Endothelial cell of umbilical vein (primary cell): ENCODE data around the gene LMO7. TPM values are rescaled to one million over a fixed set of nuclear protein-coding genes. Genes with fewer than 3 reads are reported as not detected.

ENCODE experiments used
- BruUV-seq: library from RNA; stranded (reverse); fragments of 400-500 nt; replicated peaks from 2 replicates; lab custom pipeline; 2021; lab: Mats Ljungman, UMichigan
- CTCF ChIA-PET: fragments of 300-600, 350-600 bp; sonication (Branson Sonifier 250); formaldehyde crosslinking; loops from one replicate; lab custom pipeline; 2021; ENCODE audit warnings: antibody characterized with exemption, inconsistent platforms; lab: Charles Lee
- POLR2A ChIA-PET: fragments of 300-600, 350-600 bp; sonication (Branson Sonifier 250); formaldehyde crosslinking; loops from one replicate; lab custom pipeline; 2021; ENCODE audit warnings: antibody characterized with exemption, inconsistent platforms; lab: Charles Lee
- DNase-seq: peaks from one replicate; pipeline ENCODE4 v3.0.0-alpha.2; 2011; ENCODE audit warnings: low read depth, low spot score
- FAIRE-seq: peaks from 2 replicates; lab custom pipeline; 2011; peaks lifted over from hg19 to GRCh38; lab: Jason Lieb, UNC
- H2AFZ ChIP-seq: 2 replicates; pipeline ENCODE4 v1.6.0; 2012; ENCODE audit warnings: low read depth, low read length, control low read depth, inconsistent platforms
- H3K27ac ChIP-seq: 2 replicates; pipeline ENCODE4 v1.5.1; 2011; ENCODE audit warnings: low read depth, mild to moderate bottlenecking, control low read depth, low read length, moderate library complexity; ENCODE audit not compliant: insufficient read depth
- H3K27me3 ChIP-seq, 2 experiments: 2 replicates each; pipeline versions ENCODE4 v1.6.0 to v1.6.1; 2011; ENCODE audit warnings: low read length in 2 of 2, mixed read lengths in 1 of 2; ENCODE audit not compliant: control insufficient read depth in 2 of 2, insufficient read depth in 2 of 2
- H3K36me3 ChIP-seq, 2 experiments: 2 replicates in 1 of 2; 3 replicates in 1 of 2; pipeline ENCODE4 v1.5.1; 2011; ENCODE audit warnings: low read length in 2 of 2, mild to moderate bottlenecking in 1 of 2, moderate library complexity in 1 of 2; ENCODE audit not compliant: control insufficient read depth in 2 of 2, insufficient read depth in 2 of 2; ENCODE audit errors: extremely low read depth in 1 of 2
- H3K4me1 ChIP-seq: 3 replicates; pipeline ENCODE4 v1.5.1; 2011; ENCODE audit warnings: mild to moderate bottlenecking, low read length; ENCODE audit not compliant: control insufficient read depth, insufficient read depth; ENCODE audit errors: extremely low read depth
- H3K4me2 ChIP-seq: 2 replicates; pipeline ENCODE4 v1.6.1; 2011; ENCODE audit warnings: low read length, control low read depth, mixed read lengths; ENCODE audit not compliant: insufficient read depth
- H3K4me3 ChIP-seq, 3 experiments: fragments of 200-600 bp in 1 of 3; sonication (generic), shearing (Covaris generic) in 1 of 3; replicated peaks in 1 of 3; 2 replicates each; pipeline ENCODE4 v1.5.1; 2011 to 2016; ENCODE audit warnings: control low read depth in 3 of 3, low read length in 3 of 3, mild to moderate bottlenecking in 2 of 3, inconsistent platforms in 1 of 3, low read depth in 1 of 3, moderate library complexity in 1 of 3; ENCODE audit not compliant: insufficient read depth in 1 of 3
- H3K79me2 ChIP-seq: 2 replicates; pipeline ENCODE4 v1.6.0; 2012; ENCODE audit warnings: low read length, inconsistent platforms; ENCODE audit not compliant: control insufficient read depth, insufficient read depth
- H3K9ac ChIP-seq: replicated peaks from 2 replicates; pipeline ENCODE3; 2011; ENCODE audit warnings: low read length, control low read depth; ENCODE audit not compliant: insufficient read depth; ENCODE audit errors: extremely low read depth
- H3K9me1 ChIP-seq: replicated peaks from 3 replicates; pipeline ENCODE4 v1.6.0; 2011; ENCODE audit warnings: mild to moderate bottlenecking, low read length; ENCODE audit not compliant: control insufficient read depth, insufficient read depth; ENCODE audit errors: extremely low read depth
- H3K9me3 ChIP-seq: replicated peaks from 2 replicates; pipeline ENCODE4 v1.5.1; 2012; ENCODE audit warnings: low read length, inconsistent platforms; ENCODE audit not compliant: control insufficient read depth, insufficient read depth
- H4K20me1 ChIP-seq: replicated peaks from 2 replicates; pipeline ENCODE3; 2011; ENCODE audit warnings: mild to moderate bottlenecking, low read length; ENCODE audit not compliant: control insufficient read depth, insufficient read depth; ENCODE audit errors: extremely low read depth
- EZH2 ChIP-seq: IDR thresholded peaks from 2 replicates; pipeline ENCODE4 v1.6.1; 2012; ENCODE audit warnings: borderline replicate concordance, low read depth, mild to moderate bottlenecking, moderate library complexity, low read length, inconsistent platforms; ENCODE audit not compliant: severe bottlenecking
- FOS ChIP-seq: IDR thresholded peaks from 2 replicates; pipeline ENCODE4 v1.6.1; 2011; ENCODE audit warnings: mild to moderate bottlenecking, low read length, moderate library complexity, borderline replicate concordance; ENCODE audit not compliant: insufficient read depth
- GATA2 ChIP-seq: IDR thresholded peaks from 2 replicates; pipeline ENCODE4 v1.7.0; 2011; ENCODE audit warnings: low read depth, mild to moderate bottlenecking, moderate library complexity, mixed read lengths, low read length; ENCODE audit not compliant: insufficient read length, insufficient read depth
- JUN ChIP-seq: IDR thresholded peaks from 2 replicates; pipeline ENCODE4 v1.6.1; 2011; ENCODE audit warnings: borderline replicate concordance, low read depth; ENCODE audit not compliant: insufficient read length, insufficient read depth
- MYC ChIP-seq: IDR thresholded peaks from one replicate; pipeline ENCODE4 v1.6.1; 2011; ENCODE audit warnings: mild to moderate bottlenecking, low read depth, low read length
- POLR2A ChIP-seq: IDR thresholded peaks from 2 replicates; pipeline ENCODE4 v1.6.1; 2012; ENCODE audit warnings: low read depth, mild to moderate bottlenecking, control low read depth, low read length
- POLR2AphosphoS5 ChIP-seq: IDR thresholded peaks from 2 replicates; pipeline ENCODE4 v1.6.1; 2012; ENCODE audit warnings: low read depth, mild to moderate bottlenecking, control low read depth, low read length, moderate library complexity; ENCODE audit not compliant: insufficient read depth
- dilution Hi-C: fragments of 300-500 bp; cut with MboI; formaldehyde crosslinking; loops from one replicate; pipeline ENCODE4 v1.15.0; 2019; ENCODE audit warnings: low sequenced_read_pairs; ENCODE audit not compliant: extremely low pct_ligation_motif_present
- intact Hi-C: fragments of 100-400 bp; cut with micrococcal nuclease; formaldehyde crosslinking; loops from one replicate; pipeline ENCODE4 v1.10.0; 2022
- polyA plus RNA-seq, 4 experiments: library from polyadenylated mRNA; depleted of rRNA in 3 of 4; stranded (reverse) in 3 of 4; unstranded in 1 of 4; fragments of >200 nt; gene quantifications; 2 replicates each; pipeline versions ENCODE4 v1.2.1 to v1.2.3, GENCODE V29; 2011 to 2012; ENCODE audit warnings: missing spikeins in 1 of 4
- total RNA-seq: library from RNA; stranded (reverse); gene quantifications from 2 replicates; pipeline ENCODE4 v1.2.3, GENCODE V29; 2021
- TF ChIP-seq, protein P1 (sequence below), 2 donors: IDR thresholded peaks; 1 replicate in 1 of 2; 2 replicates in 1 of 2; pipeline ENCODE4 v1.5.1; 2011; ENCODE audit warnings: low read length in 2 of 2, mild to moderate bottlenecking in 2 of 2, moderate library complexity in 2 of 2, control low read depth in 1 of 2, inconsistent platforms in 1 of 2, low read depth in 1 of 2; ENCODE audit not compliant: insufficient read depth in 1 of 2; ENCODE audit errors: extremely low read depth in 1 of 2
- TF ChIP-seq, protein P2 (sequence below): IDR thresholded peaks from 2 replicates; pipeline ENCODE4 v1.6.1; 2011; ENCODE audit not compliant: insufficient read depth, insufficient read length

Gene LMO7
- total and polyA plus RNA-seq, 2 donors (not counting 3 experiments of a cell fraction or from before 2014, with no cell fraction given), result 10.5 to 21.1 TPM

DNA sequence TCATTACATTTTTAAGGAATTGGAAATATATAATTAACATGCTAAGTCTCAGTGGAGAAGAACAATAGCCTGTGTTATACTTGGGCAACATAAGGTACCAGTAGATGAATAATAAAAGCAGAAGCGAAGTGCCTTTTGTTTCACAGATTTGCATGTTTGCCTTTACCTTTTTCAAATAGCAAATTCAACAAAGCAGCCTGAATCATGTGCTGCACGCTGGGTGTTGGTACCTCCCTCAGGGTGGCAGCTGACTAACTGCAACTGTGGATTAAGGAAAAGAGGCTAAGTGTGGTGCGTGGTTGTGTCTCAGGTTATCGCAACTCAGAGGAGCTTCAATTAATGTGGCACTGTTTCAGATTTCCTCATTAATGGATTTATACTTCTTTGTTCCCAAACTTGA is 189.0 kb downstream of the LMO7 start:
- TF ChIP-seq FOS (no peak), GATA2 (no peak), POLR2AphosphoS5 (no peak), MYC (no peak), POLR2A (no peak), EZH2 (no peak), JUN (no peak)
- TF ChIP-seq, protein P1, sequence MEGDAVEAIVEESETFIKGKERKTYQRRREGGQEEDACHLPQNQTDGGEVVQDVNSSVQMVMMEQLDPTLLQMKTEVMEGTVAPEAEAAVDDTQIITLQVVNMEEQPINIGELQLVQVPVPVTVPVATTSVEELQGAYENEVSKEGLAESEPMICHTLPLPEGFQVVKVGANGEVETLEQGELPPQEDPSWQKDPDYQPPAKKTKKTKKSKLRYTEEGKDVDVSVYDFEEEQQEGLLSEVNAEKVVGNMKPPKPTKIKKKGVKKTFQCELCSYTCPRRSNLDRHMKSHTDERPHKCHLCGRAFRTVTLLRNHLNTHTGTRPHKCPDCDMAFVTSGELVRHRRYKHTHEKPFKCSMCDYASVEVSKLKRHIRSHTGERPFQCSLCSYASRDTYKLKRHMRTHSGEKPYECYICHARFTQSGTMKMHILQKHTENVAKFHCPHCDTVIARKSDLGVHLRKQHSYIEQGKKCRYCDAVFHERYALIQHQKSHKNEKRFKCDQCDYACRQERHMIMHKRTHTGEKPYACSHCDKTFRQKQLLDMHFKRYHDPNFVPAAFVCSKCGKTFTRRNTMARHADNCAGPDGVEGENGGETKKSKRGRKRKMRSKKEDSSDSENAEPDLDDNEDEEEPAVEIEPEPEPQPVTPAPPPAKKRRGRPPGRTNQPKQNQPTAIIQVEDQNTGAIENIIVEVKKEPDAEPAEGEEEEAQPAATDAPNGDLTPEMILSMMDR (IDR thresholded peaks at IDR 0.05; ENCODE audit: extremely low read depth in 1 of 2, insufficient read depth in 1 of 2, low read depth in 1 of 2, low read length in 2 of 2), result no peak
- TF ChIP-seq, protein P2, sequence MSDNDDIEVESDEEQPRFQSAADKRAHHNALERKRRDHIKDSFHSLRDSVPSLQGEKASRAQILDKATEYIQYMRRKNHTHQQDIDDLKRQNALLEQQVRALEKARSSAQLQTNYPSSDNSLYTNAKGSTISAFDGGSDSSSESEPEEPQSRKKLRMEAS, result no peak
- Histone ChIP-seq H3K4me1 (no peaks in the 10 kb centered on the region), H3K4me2 (no peak overlapping the region), H3K27ac (no peak overlapping the region), H3K27me3 (no peaks in the 10 kb centered on the region), H3K9me1 (no peaks in the 10 kb centered on the region), H2AFZ (no peak overlapping the region), H3K4me3 (no peak overlapping the region), H4K20me1 (no peaks in the 10 kb centered on the region), H3K9me3 (no peaks in the 10 kb centered on the region), H3K79me2 (no peaks in the 10 kb centered on the region), H3K36me3 (no peaks in the 10 kb centered on the region), H3K9ac (no peak overlapping the region)
- no TSS peak for BruUV-seq
- intact Hi-C loops (no loop called here), dilution Hi-C loops (no loop called here)
- CTCF ChIA-PET, result interaction anchor here (1.4 kb wide), 1 partner anchor 129 kb away, joined by 4 read pairs; no protein-coding TSS in a partner anchor
- no peak for DNase-seq
- no peak for FAIRE-seq
- POLR2A ChIA-PET, result no interaction called here
